NCI-H2107 treated with DMSO at 0.1 percent for 48 hours (cell line): ENCODE results near the gene TMEM205.

Source experiments
- DNase-seq: peaks from one replicate; lab custom pipeline; 2025; ENCODE audit not compliant: unreplicated experiment; lab: John Stamatoyannopoulos, UW

The TMEM205 gene

GRCh38 chr19:11304936-11305335, 41.1 kb downstream of the TMEM205 start:
- no peak for DNase-seq

GRCh38 chr19:11300811-11301120, 45.3 kb downstream of the TMEM205 start:
- DNase-seq = no peak

GRCh38 chr19:11299946-11300810, 45.9 kb downstream of the TMEM205 start:
- no peak for DNase-seq

- DNase-seq = no peak
Measured at GRCh38 chr19:11296264-11296663, 49.8 kb downstream of the TMEM205 start.

GRCh38 chr19:11295665-11296245, 50.3 kb downstream of the TMEM205 start, which contains the start of gene TSPAN16:
Gene TSPAN16 (plus strand): TSS chr19:11296160. CDS start chr19:11296298, 138 bp downstream.
- DNase-seq = no peak

GRCh38 chr19:11295180-11295579, 50.9 kb downstream of the TMEM205 start:
- DNase-seq = no peak

- peak; percentile 30 for DNase-seq
Measured at GRCh38 chr19:11293433-11294389, 52.4 kb downstream of the TMEM205 start.
